ENCODE data around the gene SART3. TPM values are rescaled to one million over a fixed set of nuclear protein-coding genes. Genes with fewer than 3 reads are reported as not detected.

SART3 gene
- total RNA-seq, 1 donor from 2014 or later = 82.5 TPM

GRCh38 chr12:108589840-108590229 lies 28.9 kb upstream of the SART3 start:
- Mint-ChIP-seq H3K9me3 (peaks cover under 1% of the 10 kb centered on the region), H3K4me3 (peak overlapping the region; percentile 20), H3K27ac (peak overlapping the region; percentile 81), H3K36me3 (no peaks in the 10 kb centered on the region), H3K4me1 (peaks cover 17% of the 10 kb centered on the region), H3K27me3 (ENCODE audit: low read depth) (no peaks in the 10 kb centered on the region)
- no peak for DNase-seq (ENCODE audit: low spot score in 2 of 2, unreplicated experiment in 2 of 2)
- no peak for TF ChIP-seq CTCF (IDR thresholded peaks at IDR 0.05; ENCODE audit: unreplicated experiment)

DNA sequence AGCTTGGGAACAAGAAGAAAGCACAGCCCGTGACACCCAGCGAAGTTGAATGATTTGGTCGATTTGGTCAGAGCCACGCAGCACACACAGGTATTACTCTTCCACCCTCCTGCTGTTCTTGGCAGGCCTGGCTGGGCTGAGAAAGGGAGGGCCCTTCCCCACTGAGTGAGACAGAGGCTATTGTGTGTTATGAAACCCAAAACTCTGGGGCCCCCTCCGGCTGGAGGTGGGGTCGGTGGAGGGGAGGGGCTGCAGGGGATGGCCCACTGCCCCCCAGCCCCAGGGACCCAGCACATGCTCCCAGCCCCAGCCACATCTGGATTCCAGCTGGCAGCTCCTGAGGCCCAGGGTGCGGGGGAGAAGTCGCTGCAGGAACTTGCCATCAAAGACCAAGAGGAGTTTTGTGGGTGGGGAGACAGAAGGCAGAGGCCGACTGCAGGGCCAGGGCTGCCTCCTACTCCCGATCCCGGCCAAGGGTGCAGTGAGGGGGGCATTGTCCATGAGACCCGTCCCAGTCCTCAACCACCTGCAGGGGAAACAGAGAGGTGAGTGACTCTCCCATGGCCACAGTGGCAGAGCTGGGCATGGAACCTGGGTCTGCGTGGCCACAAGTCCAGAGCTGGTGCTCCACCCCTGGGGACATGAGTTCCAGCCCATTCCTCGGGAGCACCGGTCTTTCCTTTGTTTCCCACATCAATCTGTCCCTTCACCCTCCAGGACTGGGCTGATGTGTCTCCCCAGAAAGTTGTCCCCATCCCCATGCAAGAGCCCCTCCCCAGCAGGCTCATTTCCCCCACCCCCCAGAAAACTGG lies 28.3 kb upstream of the SART3 start:
- Mint-ChIP-seq H3K36me3 (no peaks in the 10 kb centered on the region), H3K9me3 (peaks cover 4% of the 10 kb centered on the region), H3K27me3 (ENCODE audit: low read depth) (no peaks in the 10 kb centered on the region), H3K27ac (peak overlapping the region; percentile 86), H3K4me3 (peak overlapping the region; percentile 22), H3K4me1 (peaks cover 17% of the 10 kb centered on the region)
- TF ChIP-seq CTCF (IDR thresholded peaks at IDR 0.05; ENCODE audit: unreplicated experiment) = no peak
- DNase-seq (ENCODE audit: low spot score in 2 of 2, unreplicated experiment in 2 of 2) = peak in 1 of 2 experiments; percentile 59

DNA sequence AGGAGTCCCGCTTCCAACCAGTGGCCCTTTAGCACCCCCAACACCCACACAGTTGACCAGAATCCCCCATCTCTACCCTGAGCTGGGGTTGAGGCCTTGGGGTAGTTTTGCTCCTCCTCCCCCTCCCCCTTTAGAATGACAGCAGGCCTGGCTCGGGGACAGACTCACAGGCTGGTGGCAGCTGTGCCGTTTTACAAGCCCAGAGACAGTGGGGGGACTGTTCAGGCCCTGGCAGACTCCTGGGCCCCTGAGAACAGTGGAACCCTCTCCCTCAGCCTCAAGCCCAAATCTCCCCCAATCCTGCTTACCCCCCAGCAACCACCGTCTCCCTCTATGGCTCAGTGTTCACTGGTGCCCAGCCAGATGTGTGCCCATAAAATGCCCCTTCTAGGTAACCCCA lies 26.9 kb upstream of the SART3 start:
- H3K4me1 Mint-ChIP-seq = peaks cover 24% of the 10 kb centered on the region

DNA sequence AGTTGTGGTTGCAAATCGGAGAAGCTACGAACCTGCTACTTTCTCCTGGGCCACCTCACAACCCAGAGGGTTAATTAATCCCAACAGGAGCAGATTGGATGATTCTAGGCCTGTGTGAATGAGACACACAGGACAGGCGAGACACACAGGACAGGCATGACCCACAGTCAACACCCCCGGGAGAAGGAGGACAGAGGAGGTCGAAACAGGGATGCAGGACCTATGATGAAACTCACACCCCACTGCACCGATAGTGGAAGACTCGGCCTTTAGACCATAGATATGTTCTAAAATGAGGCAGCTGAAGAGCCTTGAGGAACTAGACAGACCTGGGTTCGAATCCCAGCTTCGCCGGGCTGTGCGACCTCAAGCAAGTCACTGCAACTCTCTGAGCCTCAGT lies 25.3 kb upstream of the SART3 start:
- Mint-ChIP-seq H3K9me3 (peaks cover 4% of the 10 kb centered on the region), H3K27ac (no peak overlapping the region)

More for the DNA sequence above, 26.9 kb upstream of the SART3 start:
- no peak for TF ChIP-seq CTCF (IDR thresholded peaks at IDR 0.05; ENCODE audit: unreplicated experiment)
- H3K27me3 Mint-ChIP-seq (ENCODE audit: low read depth) = no peaks in the 10 kb centered on the region
- DNase-seq (ENCODE audit: low spot score in 2 of 2, unreplicated experiment in 2 of 2) = no peak
- no peak overlapping the region for H3K4me3 Mint-ChIP-seq
- H3K27ac Mint-ChIP-seq = peak overlapping the region; percentile 39
- H3K36me3 Mint-ChIP-seq = no peaks in the 10 kb centered on the region
- H3K9me3 Mint-ChIP-seq = peaks cover 4% of the 10 kb centered on the region

GRCh38 chr12:108585864-108586263 lies 24.9 kb upstream of the SART3 start:
- no peak for TF ChIP-seq CTCF (IDR thresholded peaks at IDR 0.05; ENCODE audit: unreplicated experiment)
- Mint-ChIP-seq H3K4me1 (peaks cover 24% of the 10 kb centered on the region), H3K9me3 (peaks cover 4% of the 10 kb centered on the region), H3K27me3 (ENCODE audit: low read depth) (no peaks in the 10 kb centered on the region), H3K36me3 (no peaks in the 10 kb centered on the region), H3K27ac (no peak overlapping the region), H3K4me3 (no peak overlapping the region)
- DNase-seq (ENCODE audit: low spot score in 2 of 2, unreplicated experiment in 2 of 2) = no peak

More for the DNA sequence above, 25.3 kb upstream of the SART3 start:
- Mint-ChIP-seq H3K36me3 (no peaks in the 10 kb centered on the region), H3K4me3 (no peak overlapping the region), H3K27me3 (ENCODE audit: low read depth) (no peaks in the 10 kb centered on the region), H3K4me1 (peaks cover 24% of the 10 kb centered on the region)
- no peak for TF ChIP-seq CTCF (IDR thresholded peaks at IDR 0.05; ENCODE audit: unreplicated experiment)
- DNase-seq (ENCODE audit: low spot score in 2 of 2, unreplicated experiment in 2 of 2) = no peak
